Activated CD4-positive, alpha-beta T cell treated with anti-CD3 and anti-CD28 coated beads for 48 hours (primary cell): ENCODE measurements around the gene TRMO.
A peak's percentile ranks its signal among the peaks of the same experiment; 100 is the strongest.
"Not testable (repeated sequence)": the region's sequence is repeated elsewhere in the genome, so short reads cannot be mapped to it uniquely, and the experiment has no call there.

Experiments
- DNase-seq: peaks from one replicate; pipeline ENCODE4 v3.0.0-alpha.2; 2020

TRMO gene

GRCh38 chr9:97921959-97922724 is at the start of gene TRMO:
TSS of gene TRMO (minus strand) at chr9:97922500. CDS start at chr9:97922493, 7 bp downstream.
- DNase-seq = peak; percentile 98

DNA sequence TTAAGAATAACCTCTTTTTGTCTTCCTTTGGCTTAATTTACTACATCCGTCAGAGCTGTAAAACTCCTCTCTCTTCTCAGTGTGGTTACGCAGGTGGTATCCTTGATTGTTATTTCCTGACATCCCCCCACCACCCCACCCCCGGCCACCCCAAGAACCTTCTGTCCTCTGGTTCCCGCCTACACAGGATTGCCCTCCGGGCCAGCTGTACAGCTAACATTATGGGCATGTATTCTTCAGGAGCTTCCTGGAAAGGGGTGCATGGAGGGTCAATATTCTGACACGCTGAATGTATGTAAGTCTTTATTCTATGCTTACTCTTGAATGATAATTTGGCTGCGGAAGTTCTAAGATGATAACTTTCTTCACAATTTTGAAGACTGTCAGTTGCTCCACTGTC is 47.9 kb upstream of the TRMO start:
- no peak for DNase-seq

- no peak for DNase-seq
Observed at GRCh38 chr9:97969014-97969413, 46.7 kb upstream of the TRMO start.

DNA sequence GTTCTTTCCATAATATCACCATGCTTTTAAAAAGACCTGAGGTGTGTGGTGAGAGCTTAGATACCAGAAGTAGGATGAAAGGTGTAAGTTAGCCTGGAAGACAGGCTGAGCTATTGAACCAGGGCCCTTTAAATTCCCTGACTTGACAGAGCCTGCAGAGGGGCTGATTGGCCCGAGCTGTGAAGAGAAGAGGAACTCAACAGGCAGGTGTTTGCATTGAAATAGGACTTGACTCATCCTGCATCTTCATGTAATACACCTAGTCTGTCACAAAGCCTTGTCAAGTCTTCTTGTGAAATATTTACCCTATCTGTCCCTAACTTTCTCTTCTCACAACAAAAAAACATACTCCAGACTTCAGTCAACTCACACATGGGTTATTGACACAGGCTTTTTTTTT is 44.2 kb upstream of the TRMO start:
- no peak for DNase-seq

GRCh38 chr9:97964901-97965300 is 42.6 kb upstream of the TRMO start:
- DNase-seq = no peak

DNA sequence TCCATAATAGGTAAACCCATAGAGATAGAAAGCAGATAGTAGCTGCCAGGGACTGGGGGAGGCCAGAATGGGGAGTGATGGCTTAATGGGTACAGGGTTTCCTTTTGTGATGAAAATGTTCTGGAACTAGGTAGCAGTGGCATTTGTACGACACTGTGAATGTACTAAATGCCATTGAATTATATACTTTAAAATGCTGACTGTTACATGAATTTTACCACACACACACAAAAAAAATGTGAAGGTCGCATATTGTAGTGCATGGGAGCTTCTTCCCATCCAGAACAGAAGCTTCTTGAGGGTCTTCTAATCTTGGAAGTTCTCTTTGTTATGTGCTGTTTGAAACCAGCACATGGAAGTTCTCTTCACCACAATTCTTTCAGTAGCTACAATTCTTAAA is 40.9 kb upstream of the TRMO start:
- DNase-seq = no peak

GRCh38 chr9:97962575-97962974 is 40.3 kb upstream of the TRMO start:
- DNase-seq = no peak

DNA sequence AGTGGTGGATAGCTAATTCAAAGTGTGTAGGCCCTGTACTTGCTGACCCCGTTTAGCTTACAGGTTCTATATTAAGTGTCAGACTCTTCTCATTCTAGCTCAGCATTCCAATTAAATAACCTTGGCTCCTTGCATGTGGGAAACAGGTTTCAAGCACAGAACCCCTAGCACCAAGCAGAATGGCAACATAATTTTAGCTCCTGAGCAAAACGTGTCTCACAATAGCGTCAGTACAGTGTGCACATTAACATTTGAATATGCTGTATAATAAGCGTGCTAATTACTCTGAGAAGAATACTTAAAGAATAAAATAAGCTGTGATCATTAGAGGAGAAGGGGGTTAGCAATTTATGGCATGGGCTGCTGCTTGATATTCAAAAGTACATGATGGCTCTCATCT is 39.8 kb upstream of the TRMO start:
- DNase-seq = no peak

DNA sequence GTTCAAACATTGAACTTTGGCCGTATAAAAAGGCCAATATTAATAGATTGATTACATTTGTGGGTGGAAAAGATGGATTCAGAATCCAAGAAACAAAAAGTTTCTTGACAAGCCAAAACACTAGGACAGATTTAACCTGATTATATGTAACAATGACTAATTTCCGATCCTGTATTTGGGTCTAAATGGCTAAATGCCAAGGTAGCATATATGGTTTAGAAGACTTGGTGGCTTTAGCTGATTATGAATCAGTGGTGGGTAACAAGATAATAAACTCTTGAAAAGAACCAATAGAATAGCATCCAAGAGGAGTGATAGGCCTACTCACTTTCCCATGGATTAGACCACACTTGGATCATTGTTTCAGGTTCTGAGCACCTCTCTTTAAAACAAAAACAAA is 39.1 kb upstream of the TRMO start:
- DNase-seq = no peak

- DNase-seq = not testable (repeated sequence)
Observed at GRCh38 chr9:97960678-97961328, 38.5 kb upstream of the TRMO start.

DNA sequence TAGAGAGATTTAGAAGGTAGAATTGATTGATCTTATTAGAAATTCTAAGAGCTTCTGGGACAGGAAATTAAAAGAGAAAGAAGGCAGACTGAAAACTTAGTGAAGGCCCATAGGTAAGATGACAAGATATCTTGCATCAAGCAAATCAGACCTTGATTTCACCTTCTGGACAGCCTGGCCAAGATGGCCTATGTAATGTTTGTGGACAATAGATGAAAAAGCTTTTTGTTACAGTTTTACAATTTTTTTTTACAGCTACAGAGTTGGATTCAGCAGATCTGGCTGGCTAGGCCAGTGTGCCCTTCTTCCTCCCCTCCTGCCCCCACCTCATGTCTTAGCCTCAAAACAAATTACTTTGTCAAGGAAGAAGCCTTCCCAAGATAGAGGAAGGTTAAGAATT is 37.3 kb upstream of the TRMO start:
- DNase-seq = no peak

DNA sequence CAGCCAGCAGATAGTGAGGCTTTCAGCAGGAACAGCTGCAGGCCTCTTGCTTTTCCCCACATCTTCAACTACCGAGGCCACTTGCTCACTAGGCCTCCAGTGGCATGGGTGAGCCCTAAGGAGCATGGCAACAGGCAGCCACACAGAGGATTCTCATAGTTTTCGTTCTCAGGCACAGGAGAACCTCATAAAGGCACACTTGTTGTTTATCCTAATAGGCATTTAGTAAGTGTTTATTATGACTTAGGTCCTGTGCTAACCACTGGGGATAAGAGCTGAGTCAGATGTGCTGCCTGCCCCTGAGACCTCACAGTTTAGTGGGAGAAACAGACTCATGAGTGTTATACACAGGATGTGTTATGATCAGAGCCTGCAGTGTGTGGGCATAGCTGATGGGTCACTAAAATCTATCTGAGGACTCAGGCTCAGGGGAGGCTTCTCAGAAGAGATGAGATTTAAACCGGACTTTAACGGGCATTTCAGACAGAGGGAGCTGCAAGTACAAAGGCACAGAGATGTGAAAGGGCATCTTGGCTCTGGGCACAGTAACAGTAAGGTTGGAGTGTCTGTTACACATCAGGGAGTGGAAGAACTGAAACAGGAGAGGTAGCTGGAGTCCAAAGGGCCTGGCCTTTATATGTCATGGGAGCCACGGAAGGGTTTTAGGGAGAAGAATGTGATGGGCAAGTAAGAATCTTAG is 36.7 kb upstream of the TRMO start:
- peak; percentile 9 for DNase-seq

GRCh38 chr9:97956331-97956730 is 34.0 kb upstream of the TRMO start:
- no peak for DNase-seq

- DNase-seq = peak; percentile 62
Observed at GRCh38 chr9:97954550-97954989, 32.3 kb upstream of the TRMO start.

- DNase-seq = not testable (repeated sequence)
Observed at GRCh38 chr9:97950873-97951272, 28.6 kb upstream of the TRMO start.

DNA sequence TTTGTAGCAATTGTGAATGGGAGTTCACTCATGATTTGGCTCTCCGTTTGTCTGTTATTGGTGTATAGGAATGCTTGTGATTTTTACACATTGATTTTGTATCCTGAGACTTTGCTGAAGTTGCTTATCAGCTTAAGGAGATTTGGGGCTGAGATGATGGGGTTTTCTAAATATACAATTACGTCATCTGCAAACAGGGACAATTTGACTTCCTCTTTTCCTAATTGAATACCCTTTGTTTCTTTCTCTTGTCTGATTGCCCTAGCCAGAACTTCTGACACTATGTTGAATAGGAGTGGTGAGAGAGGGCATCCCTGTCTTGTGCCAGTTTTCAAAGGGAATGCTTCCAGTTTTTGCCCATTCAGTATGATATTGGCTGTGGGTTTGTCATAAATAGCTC is 24.8 kb upstream of the TRMO start:
- not testable (repeated sequence) for DNase-seq

- not testable (repeated sequence) for DNase-seq
Observed at GRCh38 chr9:97945470-97945869, 23.2 kb upstream of the TRMO start.

GRCh38 chr9:97944612-97945011 is 22.3 kb upstream of the TRMO start:
- DNase-seq = no peak

DNA sequence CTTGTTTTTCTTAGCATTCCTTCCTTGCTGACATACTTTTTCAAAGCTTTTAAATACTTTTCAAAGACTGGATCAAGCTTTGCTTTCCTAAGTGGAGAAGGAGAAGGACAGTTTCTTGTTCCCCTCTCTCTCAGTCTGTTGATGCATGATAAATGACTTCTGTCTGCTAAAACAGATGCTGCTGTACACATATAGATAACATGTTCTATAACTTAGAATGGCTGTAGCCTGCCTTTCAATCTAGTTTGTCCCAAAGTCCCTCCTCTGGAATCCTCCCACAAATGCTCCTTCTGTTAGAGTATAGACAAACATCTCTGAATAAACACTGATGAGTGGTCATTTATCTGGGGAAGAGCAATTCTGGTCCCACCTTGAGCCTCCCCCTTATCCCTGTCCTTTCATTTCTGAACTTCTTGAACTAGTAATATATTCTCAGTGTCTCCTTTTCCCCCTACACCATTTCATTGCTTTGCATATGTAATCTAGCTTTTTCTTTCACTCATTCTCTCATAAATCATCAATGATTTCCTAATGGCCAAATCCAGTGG is 21.1 kb upstream of the TRMO start:
- no peak for DNase-seq

GRCh38 chr9:97941323-97941722 is 19.0 kb upstream of the TRMO start:
- no peak for DNase-seq

DNA sequence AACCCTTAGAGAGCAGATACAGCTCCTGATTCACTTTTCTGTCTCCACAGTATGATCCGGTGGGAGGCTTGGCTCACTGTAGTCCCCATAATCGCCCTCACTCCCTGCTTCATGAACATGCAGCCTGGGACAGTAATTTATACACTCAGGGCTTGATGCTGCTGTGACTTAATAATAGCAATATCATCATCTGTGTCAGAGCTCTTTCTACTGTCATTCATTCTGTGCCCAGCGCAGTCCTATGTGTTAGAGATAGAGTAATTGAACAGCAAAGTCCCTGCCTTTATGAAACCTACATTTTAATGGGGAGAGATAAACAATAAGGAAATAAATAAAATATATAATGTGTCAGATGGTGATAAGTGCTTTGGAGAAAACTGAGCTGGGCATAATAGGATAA is 18.4 kb upstream of the TRMO start:
- DNase-seq = no peak

- no peak for DNase-seq
Observed at GRCh38 chr9:97940233-97940632, 17.9 kb upstream of the TRMO start.

GRCh38 chr9:97938081-97938644 is 15.9 kb upstream of the TRMO start, which contains the start of gene HEMGN:
TSS of gene HEMGN (minus strand) at chr9:97938172. CDS start at chr9:97938136, 36 bp downstream.
- peak; percentile 28 for DNase-seq
